ENCODE measurements around the gene TRAPPC3. TPM values are rescaled to one million over a fixed set of nuclear protein-coding genes. Genes with fewer than 3 reads are reported as not detected.
A peak's percentile ranks its signal among the peaks of the same experiment; 100 is the strongest.
"Not testable (repeated sequence)": the region's sequence is repeated elsewhere in the genome, so short reads cannot be mapped to it uniquely, and the experiment has no call there.

TRAPPC3 gene
- total RNA-seq (2021) (86.5 and 86.6 TPM in 2 replicates), Bru-seq, nascent RNA (percentile 75 among the genes with signal in this experiment), BruChase-seq, experiment 1, labeled RNA remaining after a 2-hour chase (percentile 82 among the genes with signal in this experiment), BruChase-seq, experiment 2, labeled RNA remaining after a 6-hour chase (percentile 85 among the genes with signal in this experiment)
- long read RNA-seq, transcript TRAPPC3-204 (5 exons, 1,265 nt), result major isoform, 24 of 39 reads
- long read RNA-seq, partial matches to known transcripts, result 1 of 39 reads
- long read RNA-seq, other reads (novel, unspliced or antisense), result 5 of 39 reads

GRCh38 chr1:36149237-36149972 lies at the start of gene TRAPPC3:
TSS of gene TRAPPC3 (minus strand) at chr1:36149486. CDS start at chr1:36149378, 108 bp downstream.
- Histone ChIP-seq H3K27ac (ENCODE audit: low read depth, low read length, poor library complexity, severe bottlenecking) (peak within 1 kb of the TSS; percentile 80), H3K4me1 (ENCODE audit: insufficient read depth, low read length, poor library complexity, severe bottlenecking) (peaks cover 33% of the 10 kb centered on the region), H3K9me3 (ENCODE audit: low read depth, low read length, poor library complexity, severe bottlenecking) (no peaks in the 10 kb centered on the region), H3K27me3 (replicated peaks; ENCODE audit: insufficient read depth, low read depth, low read length, poor library complexity) (no peaks in the 10 kb centered on the region), H3K4me3 (ENCODE audit: low read depth, low read length, poor library complexity, severe bottlenecking) (peak within 1 kb of the TSS; percentile 62), H3K36me3 (ENCODE audit: insufficient read depth, low read length, poor library complexity, severe bottlenecking) (peaks cover 4% of the 10 kb centered on the region)
- DNase-seq (ENCODE audit: low spot score), result peak; percentile 100
- ChIA-PET POLR2A (ENCODE audit: low non-redundant PET) (interaction anchor here (0.6 kb wide), 1 partner anchor 850 kb away, joined by 3 read pairs; no protein-coding TSS in a partner anchor), CTCF (interaction anchor here (0.5 to 2.7 kb wide), 14 partner anchors 11 to 1028 kb away, joined by 3 to 27 read pairs (median 4); no protein-coding TSS in a partner anchor)
- TF ChIP-seq CTCF (conservative IDR thresholded peaks at IDR 0.05; ENCODE audit: low read depth, low read length) (peak; percentile 99), EZH2 (IDR thresholded peaks at IDR 0.05; ENCODE audit: borderline replicate concordance, low read depth, low read length, poor library complexity, severe bottlenecking) (no peak)
- intact Hi-C loops (cut with micrococcal nuclease; ENCODE audit: unreplicated experiment), result loop anchor here (1.0 to 2.0 kb wide), 4 partner anchors 39 to 217 kb away; partner anchors contain the start of gene THRAP3
- no TSS peak for BruUV-seq (replicated peaks)

GRCh38 chr1:36198641-36199040 lies 49.4 kb upstream of the TRAPPC3 start:
- BruUV-seq (replicated peaks), result no TSS peak
- Histone ChIP-seq H3K4me3 (ENCODE audit: low read depth, low read length, poor library complexity, severe bottlenecking) (no peak overlapping the region), H3K36me3 (ENCODE audit: insufficient read depth, low read length, poor library complexity, severe bottlenecking) (no peaks in the 10 kb centered on the region), H3K27ac (ENCODE audit: low read depth, low read length, poor library complexity, severe bottlenecking) (no peak overlapping the region), H3K9me3 (ENCODE audit: low read depth, low read length, poor library complexity, severe bottlenecking) (no peaks in the 10 kb centered on the region), H3K4me1 (ENCODE audit: insufficient read depth, low read length, poor library complexity, severe bottlenecking) (no peaks in the 10 kb centered on the region), H3K27me3 (replicated peaks; ENCODE audit: insufficient read depth, low read depth, low read length, poor library complexity) (no peaks in the 10 kb centered on the region)
- ChIA-PET POLR2A (ENCODE audit: low non-redundant PET) (no interaction called here), CTCF (interaction anchor here (0.7 kb wide), 1 partner anchor 11 kb away, joined by 3 read pairs; no protein-coding TSS in a partner anchor)
- no peak for TF ChIP-seq EZH2 (IDR thresholded peaks at IDR 0.05; ENCODE audit: borderline replicate concordance, low read depth, low read length, poor library complexity, severe bottlenecking)
- TF ChIP-seq CTCF (conservative IDR thresholded peaks at IDR 0.05; ENCODE audit: low read depth, low read length), result no peak
- intact Hi-C loops (cut with micrococcal nuclease; ENCODE audit: unreplicated experiment), result no loop called here
- DNase-seq (ENCODE audit: low spot score), result no peak

- intact Hi-C loops (cut with micrococcal nuclease; ENCODE audit: unreplicated experiment); DNase-seq (ENCODE audit: low spot score); H3K27ac ChIP-seq (ENCODE audit: low read depth, low read length, poor library complexity, severe bottlenecking); H3K4me3 ChIP-seq (ENCODE audit: low read depth, low read length, poor library complexity, severe bottlenecking); H3K4me1 ChIP-seq (ENCODE audit: insufficient read depth, low read length, poor library complexity, severe bottlenecking); H3K36me3 ChIP-seq (ENCODE audit: insufficient read depth, low read length, poor library complexity, severe bottlenecking); H3K9me3 ChIP-seq (ENCODE audit: low read depth, low read length, poor library complexity, severe bottlenecking); H3K27me3 ChIP-seq (replicated peaks; ENCODE audit: insufficient read depth, low read depth, low read length, poor library complexity); BruUV-seq (replicated peaks); POLR2A ChIA-PET (ENCODE audit: low non-redundant PET): not testable (repeated sequence)
- CTCF ChIA-PET, result interaction anchor here (0.7 kb wide), 1 partner anchor 47 kb away, joined by 10 read pairs; the partner anchor contains the start of gene TRAPPC3
These were observed 47.5 kb upstream of the TRAPPC3 start for GRCh38 chr1:36196805-36197204.
